ENCODE measurements around the gene SLC38A10.

SLC38A10 gene

DNA sequence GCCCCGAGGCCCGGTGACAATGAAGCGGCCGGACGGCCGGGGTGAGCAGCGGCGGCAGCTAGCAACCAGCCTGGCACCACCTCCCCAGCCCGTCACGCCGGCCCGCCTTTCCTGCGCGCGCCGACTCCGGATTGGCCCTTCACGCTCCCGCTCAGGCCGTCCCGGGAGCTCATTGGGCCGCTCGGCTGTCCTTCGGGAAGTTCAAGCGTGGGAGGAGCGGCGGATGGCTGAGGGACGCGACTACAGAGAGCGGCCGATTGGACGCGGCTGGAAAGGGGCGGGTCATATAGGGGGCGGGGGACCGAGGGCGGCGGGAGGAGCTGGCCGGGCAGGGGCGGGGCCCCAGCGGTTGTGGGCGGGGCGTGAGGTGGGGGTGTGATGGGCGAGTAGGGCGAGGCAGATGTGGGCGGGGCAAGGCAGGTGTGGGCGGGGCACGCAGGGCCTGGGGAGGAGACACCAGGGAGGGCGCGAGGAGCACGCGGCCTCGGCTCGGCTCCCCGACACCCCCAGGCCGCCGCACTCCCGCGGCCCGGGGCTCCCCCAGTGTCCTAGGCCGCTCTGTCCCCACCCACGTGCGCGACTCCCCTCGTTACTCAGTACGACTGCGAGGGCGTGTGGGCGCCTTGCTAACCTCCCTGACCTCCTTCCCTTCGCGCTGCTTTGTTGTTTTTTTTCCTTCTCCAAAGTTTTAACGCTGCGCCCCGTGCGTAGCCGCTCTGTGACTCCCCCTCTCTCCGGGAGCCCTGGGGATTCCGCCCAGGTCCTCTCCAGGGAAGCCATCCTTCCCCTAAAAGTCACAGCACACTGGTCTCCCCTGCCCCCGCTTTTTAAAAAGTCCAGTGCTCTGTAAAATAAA is 72.0 kb downstream of the SLC38A10 start, which contains the start of gene CEP131:
Gene CEP131 (minus strand): TSS at position 60 of the 856 bp plus-strand sequence. CDS start 2,909 bp downstream, outside the sequence.
- peak; percentile 99 for DNase-seq

DNA sequence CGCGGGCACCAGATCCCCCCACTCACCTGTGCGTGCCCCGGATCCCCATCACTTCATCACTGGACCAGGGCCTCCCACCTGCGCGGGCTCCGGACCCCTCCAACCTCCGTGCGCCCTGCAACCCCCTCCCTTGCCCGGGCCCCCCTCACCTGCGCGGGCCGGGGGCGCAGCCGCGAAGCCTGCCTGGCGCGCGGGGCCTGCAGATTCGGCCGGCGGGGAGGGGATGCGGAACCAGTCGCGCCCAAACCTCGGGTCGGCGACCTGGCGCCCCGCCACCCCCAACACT is 72.5 kb downstream of the SLC38A10 start:
- no peak for DNase-seq

DNA sequence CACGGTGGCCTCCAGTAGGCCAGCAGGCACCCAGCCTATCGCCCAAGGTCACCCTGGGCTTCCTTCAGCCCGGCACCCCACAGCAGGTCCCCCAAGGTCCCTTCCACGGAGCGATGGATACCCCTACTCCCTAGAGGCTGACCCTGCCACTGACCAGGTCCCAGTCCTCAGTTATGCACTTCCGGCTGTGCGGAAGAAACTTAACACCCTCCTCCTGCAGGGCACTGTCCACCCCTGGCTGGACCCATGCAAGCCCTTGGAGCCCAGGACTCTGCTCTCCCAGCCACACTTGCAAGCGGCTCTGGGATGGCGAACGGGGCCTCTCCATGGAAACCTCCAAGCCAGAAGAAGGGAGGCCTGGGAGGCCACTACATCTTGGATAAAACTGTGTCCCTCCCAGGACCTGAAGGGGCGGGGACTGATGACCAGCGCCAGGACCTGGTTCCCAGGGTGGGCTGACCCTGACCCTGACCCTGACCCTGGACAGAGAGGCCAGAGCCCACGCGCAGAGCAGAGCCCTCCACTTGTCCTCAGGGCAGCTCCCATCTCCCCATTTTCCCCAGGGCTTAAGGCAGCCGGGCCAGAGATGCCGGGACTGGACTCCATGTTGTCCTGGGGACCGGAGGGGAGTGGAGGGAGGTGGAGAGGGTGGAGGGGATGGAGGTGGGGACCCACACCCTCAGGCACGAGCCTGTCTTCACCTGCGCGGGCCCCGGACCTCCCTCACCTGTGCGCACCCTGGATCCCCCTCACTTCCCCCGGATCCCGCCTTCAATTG is 73.1 kb downstream of the SLC38A10 start:
- DNase-seq: no peak

DNA sequence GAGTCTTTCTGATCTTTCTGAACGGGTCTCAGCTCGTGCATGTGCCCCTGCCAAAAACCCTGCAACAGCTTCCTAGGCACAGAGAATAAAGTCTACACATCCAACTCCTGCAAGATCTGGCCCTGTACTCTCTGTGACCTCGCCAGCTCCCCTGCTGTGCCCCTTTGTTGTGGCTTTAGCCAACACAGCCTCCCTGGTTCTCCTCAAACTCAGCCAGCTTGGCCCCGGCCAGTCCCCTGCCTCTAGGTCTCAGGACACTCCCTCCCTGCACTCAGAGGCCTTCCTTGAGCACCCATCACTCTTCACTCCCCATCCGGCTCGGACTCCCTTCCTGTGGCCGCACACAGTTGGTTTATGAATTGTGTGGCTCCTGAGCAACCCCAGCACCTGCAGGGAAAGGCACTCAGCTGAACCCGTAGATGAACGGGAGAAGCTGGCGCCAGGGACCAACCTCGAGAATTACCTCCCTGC is 73.7 kb downstream of the SLC38A10 start:
- no peak for DNase-seq

DNA sequence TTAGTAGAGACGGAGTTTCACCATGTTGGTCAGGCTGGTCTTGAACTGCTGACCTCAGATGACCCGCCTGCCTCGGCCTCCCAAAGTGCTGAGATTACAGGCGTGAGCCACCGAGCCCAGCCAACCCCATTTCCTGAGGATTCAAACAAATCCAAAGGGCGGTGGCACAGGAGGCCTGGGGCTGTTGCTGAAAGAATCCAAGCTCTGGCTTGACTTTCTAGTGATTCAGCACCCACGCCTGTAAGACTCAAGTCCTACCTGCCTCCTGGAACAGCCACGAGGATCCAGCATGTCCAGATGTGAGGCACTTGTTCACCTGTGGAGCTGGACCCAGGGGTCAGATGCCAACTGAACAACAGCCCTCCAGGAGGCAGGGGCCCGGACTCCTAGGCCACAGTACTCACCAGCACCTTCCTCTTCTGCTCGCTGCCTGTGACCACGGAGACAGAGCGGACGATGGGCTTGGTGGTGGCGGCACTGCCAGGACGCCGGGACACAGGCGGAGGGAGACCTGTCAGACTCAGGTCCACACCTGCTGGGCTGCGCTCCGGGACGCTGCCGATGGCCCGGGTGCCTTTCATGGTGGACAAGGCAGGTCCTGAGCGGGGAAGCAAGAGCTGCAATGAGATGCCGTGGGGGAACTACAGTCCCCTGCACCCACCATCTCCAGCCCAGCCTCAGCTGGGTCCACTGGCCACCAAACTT is 75.5 kb downstream of the SLC38A10 start:
- DNase-seq: no peak

DNA sequence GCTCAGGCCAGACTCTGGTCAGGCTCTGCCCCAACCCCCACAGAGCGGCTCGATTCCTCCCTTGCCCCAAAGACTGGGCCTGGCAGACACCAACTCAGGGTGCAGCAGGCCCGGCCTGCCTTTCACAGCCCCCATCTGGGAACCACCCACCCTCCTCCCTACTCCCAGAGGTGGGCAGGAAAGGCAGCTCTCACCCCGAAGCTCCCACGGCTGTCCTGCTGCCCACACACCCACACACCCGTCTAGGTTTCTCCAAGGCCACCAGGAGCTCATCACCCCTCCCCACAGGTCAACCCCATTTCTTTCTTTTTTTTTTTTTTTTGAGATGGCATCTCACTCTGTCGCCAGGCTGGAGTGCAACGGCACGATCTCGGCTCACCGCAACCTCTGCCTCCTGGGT is 76.1 kb downstream of the SLC38A10 start:
- DNase-seq: no peak

DNA sequence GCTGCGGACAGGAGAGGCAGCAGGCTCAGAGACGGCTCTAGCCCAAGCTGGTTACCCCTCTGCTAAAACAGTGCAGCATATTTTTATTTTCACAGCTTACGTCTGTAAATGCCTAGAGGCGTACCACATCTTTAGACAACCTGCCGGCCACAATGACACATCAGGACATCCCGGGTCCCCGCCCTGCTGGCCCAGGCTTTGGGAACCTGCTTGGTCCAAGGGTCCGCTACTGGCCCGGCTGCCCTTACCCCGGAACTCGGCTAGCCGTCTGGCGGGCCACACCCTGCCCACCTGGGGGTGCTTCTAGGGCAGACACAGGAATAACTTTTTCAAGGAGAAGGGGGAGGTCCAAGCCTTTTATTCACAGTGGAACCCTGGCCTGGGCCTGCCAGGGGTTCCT is 76.6 kb downstream of the SLC38A10 start:
- DNase-seq: no peak

DNA sequence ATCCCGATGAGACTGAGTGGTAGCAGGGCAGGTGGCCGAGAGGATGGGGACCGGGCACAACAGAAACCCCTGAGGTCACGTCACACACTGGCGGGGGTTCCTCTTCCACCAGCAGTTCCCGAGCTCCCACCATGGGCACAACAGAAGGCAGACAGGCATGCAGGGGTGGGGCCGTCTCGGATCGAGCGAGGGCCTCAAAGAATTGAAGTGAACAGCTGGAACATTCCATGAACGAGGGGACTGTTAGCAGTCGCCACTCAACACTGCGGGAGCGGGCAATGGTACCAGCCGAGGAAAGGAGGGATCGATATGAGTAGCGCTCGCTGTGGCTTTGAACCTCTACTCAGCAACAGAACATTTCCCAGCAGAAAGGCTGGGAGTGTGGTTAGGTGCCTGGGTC is 77.6 kb downstream of the SLC38A10 start:
- DNase-seq: no peak

DNA sequence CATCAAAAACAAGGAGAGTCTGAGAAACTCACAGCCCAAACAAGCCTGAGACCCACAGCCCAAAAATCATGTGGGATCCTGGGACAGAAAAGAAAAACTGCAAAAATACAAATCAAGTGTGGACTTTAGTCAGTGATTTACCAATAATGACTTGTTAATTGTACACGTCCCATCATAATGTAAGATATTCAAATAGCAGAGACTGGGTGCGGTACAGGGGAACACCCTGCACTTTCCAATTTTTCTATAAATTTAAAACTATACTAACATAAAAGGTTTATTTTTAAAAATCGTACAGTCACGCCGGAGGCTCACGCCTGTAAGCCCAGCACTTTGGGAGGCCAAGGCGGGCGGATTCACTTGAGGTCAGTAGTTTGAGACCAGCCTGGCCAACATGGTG is 81.1 kb downstream of the SLC38A10 start:
- no peak for DNase-seq

DNA sequence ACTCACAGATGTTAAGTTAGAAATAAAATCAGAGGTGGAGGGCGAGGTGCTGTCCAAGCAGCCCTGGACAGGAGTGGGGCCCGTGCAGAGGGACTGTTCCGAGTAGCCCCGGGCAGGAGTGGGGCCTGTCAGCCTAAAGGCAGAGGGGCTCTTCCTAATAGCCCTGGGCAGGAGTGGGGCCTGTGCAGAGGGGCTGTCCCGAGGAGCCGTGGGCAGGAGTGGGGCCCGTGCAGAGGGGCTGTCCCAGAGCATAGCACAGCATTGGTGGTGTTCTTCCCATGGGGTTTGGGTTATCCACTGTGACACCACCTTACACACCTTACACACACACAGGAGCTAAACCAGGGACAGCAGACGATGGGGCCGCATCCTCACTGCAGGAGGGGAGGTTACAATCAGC is 82.7 kb downstream of the SLC38A10 start:
- DNase-seq: no peak

DNA sequence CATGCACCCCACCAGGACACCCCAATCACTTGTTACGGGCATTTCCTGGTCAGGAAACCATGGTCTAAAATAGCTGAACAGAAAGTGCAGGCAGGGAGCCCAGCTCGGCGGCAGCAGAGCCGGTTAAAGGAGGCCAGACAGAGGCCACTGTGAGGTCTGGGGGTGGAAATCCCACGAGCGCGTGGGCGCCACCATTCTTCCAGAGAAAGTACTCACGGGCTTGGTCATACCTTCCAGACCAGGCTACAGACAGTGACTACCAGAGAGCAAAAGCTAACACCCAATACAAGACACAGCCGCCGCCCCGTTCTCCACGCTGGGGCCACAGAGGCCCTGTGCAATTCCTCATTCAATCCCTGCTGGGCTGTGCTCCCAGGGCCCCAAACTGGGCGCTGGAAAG is 84.2 kb downstream of the SLC38A10 start:
- no peak for DNase-seq

DNA sequence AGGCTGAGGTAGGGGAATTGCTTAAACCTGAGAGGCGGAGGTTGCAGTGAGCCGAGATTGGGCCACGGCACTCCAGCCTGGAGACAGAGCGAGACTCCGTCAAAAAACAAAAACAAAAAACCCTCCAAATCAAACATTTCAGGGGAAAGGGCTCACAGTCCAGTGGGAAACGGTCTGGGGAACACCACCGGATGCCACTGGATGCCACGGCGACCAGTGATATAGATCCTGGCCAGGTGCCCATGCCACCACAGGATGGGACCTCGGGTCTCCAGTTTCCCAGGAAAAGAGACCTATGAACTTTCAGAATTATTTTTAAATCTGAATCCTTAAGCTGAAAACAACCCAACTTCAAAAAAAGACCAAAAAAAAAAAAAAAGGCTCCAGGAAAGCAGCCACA is 84.6 kb downstream of the SLC38A10 start:
- no peak for DNase-seq

DNA sequence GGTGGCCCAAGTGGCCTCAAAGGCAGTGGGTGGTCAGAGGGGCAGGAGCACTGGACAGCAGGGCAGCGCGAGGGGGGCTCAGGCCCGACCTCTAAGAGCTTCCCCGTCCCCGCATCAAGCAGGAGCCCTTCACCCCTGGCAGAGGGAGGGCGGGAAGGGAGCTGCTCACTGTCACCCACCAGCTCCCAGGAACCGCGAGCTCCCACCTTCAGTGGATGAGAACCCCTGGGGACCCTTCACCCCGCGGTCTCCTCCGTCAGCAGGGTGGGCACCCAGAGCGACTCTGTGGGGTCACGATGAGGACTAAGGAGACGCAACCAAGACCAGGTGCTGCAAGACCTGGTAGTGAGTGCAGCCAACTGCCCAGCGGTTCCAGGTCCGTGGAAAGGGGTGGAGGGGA is 86.0 kb downstream of the SLC38A10 start:
- DNase-seq: no peak

DNA sequence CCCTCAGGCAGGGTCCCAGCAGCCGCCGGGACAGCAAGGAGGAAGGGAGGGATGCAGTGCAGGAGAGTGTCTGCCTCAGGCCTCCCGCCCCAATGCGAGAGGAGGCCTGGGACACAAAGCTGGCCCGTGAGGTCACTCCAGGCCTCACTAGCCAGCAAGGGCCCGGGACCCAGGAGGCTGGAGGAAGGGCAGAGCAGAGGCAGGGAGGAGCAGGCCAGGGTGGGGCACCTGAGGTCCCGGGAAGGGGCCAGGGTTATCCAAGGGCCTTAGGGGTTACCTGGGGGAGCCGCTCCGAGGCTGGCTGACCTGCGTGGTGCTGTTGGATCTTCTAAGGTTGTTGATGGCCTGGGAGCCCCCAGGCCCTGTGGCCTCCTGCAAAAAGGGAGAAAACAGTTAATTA is 86.5 kb downstream of the SLC38A10 start:
- no peak for DNase-seq

DNA sequence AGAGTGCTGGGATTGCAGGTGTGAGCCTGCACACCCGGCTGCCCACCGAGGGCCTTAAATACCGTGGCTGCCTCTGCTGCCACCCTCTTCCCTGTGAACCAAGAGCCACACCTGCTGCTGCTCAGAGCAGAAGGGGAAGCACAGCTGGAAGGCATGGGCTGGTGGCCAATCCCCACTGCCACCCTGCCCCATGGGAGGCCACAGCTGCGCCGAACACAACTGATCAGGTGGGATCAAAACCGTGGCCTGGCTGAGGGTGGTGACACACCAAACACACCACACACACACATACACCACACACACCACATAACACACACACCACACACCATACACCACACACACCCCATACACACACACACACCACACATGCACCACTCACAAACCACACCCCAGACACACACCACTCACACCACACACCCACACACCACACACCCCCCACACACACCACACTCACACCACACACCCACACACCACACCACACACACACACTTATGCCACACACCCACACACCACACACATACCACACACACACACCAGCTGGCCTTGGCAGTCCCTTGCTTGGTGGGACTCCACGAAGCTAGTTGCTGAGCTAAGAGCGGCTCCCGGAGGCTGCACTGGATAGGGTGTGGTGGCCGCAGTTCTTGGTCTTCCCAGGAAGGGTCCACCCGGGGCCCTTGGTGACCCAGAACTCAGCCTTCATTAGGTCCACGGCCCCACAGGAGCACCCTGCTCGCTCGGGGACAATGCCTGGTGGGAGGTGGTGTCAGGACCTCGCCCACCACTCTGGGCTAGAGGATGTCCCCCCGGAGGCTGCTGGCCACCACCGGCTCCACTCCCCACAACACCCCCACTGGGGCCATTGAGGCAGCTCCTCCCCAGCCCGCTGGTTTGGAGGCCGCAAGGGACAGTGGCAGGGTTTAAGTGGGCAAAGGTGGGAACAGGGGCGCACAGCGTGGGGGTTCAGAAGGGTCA is 87.2 kb downstream of the SLC38A10 start:
- DNase-seq: no peak

DNA sequence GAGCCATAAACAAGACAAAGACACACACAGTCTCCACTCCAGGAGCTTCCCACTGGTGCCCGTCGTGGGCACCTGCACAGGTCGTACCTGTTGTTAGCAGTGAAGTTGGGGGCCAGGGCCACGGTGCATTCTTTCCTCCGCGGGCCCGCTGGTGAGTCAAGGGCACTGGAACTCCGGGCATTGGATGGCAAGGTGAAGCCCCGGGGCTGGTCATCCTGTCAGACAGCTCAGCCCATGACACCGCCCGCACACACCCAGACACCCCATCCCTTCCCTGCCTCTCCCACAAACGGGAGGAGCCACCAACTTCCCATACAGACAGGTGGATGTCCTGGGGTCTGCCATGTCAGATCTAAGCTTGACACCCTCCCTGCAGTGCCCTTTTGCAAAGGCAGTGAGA is 88.5 kb downstream of the SLC38A10 start:
- no peak for DNase-seq

DNA sequence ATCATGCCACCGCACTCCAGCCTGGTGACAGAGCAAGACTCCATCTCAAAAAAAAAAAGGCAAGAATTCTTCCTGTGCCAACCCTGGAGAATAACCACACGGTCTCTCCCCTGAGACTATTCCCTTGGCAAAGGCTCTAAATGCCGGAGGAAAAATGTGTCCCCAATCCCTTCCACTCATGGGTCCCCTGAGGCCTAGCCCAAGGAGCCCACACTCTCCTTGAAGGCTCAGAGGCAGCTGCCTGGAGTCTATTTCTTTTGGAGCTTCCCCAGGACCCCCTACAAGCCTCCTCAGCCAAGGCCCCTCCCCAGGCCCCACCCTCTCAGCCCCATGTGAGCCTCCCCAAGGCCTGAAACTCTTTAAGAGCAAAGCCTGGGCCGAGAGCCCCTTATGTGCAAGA is 88.9 kb downstream of the SLC38A10 start:
- DNase-seq: no peak

DNA sequence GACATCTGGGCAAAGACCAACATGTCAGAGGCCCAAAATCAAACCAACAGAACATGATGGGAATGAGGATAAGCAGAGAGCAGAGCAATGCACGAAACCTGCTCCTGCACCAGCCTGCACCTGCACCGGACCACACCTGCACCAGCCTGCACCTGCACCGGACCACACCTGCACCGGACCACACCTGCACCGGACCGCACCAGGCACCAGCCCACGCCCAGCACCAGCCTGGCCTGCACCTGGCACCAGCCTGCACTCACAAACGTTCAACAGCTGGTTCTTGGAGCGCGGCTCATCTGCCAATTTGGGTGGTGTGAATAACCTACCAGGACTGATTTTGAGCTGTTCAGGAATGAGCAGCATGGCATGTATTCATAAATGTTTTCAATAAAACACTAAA is 90.5 kb downstream of the SLC38A10 start:
- no peak for DNase-seq

DNA sequence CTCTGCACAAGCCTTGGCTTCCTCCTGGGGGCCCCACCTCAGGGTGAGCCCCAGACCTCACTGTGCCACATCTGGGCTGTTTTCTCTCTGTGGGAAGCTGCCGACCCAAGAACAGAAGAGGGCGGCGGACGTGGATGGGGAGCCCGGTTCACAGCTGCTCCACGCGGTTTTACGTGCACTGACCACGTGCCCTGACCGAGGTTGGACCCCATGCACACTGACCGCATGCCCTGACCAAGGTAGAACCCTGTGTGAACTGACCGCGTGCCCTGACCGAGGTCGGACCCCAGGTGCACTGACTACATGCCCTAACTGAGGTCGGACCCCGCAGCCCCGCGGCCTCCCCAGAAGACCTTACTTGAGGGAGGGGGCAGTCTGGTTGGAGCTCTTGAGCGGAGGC is 92.0 kb downstream of the SLC38A10 start:
- no peak for DNase-seq

DNA sequence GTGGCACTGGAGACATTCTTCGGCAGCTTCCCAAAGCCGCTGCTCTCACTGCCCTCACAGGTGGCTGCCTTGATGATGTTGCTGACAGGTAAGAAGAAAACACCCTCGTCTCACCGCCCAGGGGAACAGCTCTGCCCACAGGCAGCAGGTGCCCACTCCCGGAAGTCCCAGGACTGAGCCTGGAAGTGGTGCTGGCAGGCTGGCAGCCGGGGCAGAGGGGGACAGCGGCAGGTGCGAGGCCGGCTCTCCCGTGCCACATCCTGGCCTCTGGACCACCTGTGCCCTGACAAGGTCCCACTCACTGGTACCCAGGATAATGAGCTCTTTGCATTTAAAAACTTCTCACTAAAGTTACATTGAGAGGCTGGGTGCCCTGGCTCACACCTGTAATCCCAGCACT is 92.8 kb downstream of the SLC38A10 start:
- DNase-seq: no peak

DNA sequence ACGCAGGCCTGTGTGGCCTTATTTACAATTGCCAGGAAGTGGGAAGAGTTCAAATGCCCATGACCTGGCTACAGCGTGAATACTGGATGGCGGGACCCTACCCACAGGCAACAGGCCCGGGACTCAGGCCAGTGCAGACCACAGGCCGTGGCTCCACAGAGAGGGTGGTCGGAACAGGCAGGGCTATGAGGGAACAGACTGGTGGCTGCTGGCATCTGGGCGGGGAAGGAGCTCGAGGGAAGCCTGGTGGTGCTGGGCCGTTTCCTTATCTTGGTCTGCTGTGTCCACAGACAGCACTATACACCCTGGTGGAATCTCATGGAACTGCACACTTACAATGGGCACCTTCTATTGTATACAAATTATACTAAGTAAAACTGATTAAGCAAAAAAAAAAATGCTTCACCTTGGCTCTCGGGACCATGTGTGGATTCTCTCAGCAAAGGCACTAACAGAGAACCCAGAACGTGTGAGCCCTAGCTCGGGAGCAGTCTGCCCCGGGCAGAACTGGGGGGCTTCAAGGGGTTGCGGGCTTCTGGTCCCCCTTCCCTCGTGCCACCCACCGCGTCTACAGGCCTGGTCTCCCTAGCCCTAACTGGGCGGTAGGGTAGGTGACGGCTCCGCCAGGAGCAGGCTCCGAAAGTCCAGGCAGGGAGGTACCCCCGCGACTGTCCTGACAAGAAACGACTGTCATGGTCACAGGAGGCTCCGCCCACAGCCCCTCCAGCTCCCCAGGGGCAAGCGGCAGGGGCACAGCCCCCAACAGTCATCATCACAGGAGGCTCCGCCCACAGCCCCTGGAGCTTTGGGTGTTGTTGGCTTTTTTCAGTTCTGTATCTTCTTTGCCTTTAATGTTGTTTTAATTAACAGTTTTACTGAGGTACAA is 94.2 kb downstream of the SLC38A10 start:
- peak; percentile 40 for DNase-seq

Data from stimulated activated CD4-positive, alpha-beta T cell treated with anti-CD3 and anti-CD28 coated beads, Interleukin-15, amount 100 ng/mL, for 24 hours (primary cell).